Liver (tissue), 9 donors: ENCODE results near the gene HIBADH. TPM values are rescaled to one million over a fixed set of nuclear protein-coding genes. Genes with fewer than 3 reads are reported as not detected.

Source experiments
- DNase-seq: peaks from one replicate; pipeline ENCODE4 v3.0.0-alpha.2; 2017; ENCODE audit warnings: low spot score
- H3K27ac ChIP-seq, 2 donors: one replicate each; pipeline ENCODE4 v1.7.0; 2013; ENCODE audit warnings: inconsistent platforms in 2 of 2, low read length in 2 of 2, control low read depth in 1 of 2, low read depth in 1 of 2, mild to moderate bottlenecking in 1 of 2
- H3K27me3 ChIP-seq, 4 donors: one replicate each; pipeline versions ENCODE4 v1.6.1 to v1.7.0; 2013; ENCODE audit warnings: low read length in 3 of 4, inconsistent platforms in 1 of 4, mild to moderate bottlenecking in 1 of 4, moderate library complexity in 1 of 4; ENCODE audit not compliant: control insufficient read depth in 4 of 4, insufficient read depth in 4 of 4
- H3K36me3 ChIP-seq, 4 donors: one replicate each; pipeline versions ENCODE4 v1.6.1 to v1.7.0; 2013; ENCODE audit warnings: low read length in 3 of 4, mild to moderate bottlenecking in 3 of 4, low read depth in 1 of 4, moderate library complexity in 1 of 4; ENCODE audit not compliant: control insufficient read depth in 4 of 4, insufficient read depth in 3 of 4
- H3K4me1 ChIP-seq, 4 donors: one replicate each; pipeline versions ENCODE4 v1.6.1 to v1.7.0; 2013; ENCODE audit warnings: low read length in 3 of 4, mild to moderate bottlenecking in 3 of 4, moderate library complexity in 1 of 4; ENCODE audit not compliant: control insufficient read depth in 4 of 4, insufficient read depth in 4 of 4
- H3K4me3 ChIP-seq, 3 donors: one replicate each; pipeline versions ENCODE4 v1.6.1 to v1.7.0; 2013; ENCODE audit warnings: low read length in 3 of 3, control low read depth in 1 of 3, low read depth in 1 of 3, mild to moderate bottlenecking in 1 of 3
- H3K9ac ChIP-seq, 2 donors: one replicate each; pipeline ENCODE4 v1.7.0; 2013; ENCODE audit warnings: low read length in 2 of 2, mild to moderate bottlenecking in 2 of 2, moderate library complexity in 2 of 2, control low read depth in 1 of 2, low read depth in 1 of 2
- H3K9me3 ChIP-seq, 4 donors: one replicate each; pipeline versions ENCODE4 v1.6.1 to v1.7.0; 2013; ENCODE audit warnings: low read length in 3 of 4; ENCODE audit not compliant: control insufficient read depth in 4 of 4
- ATF3 ChIP-seq: IDR thresholded peaks from 2 replicates; pipeline ENCODE4 v1.6.1; 2016; ENCODE audit warnings: antibody characterized with exemption
- EGR1 ChIP-seq, 2 donors: IDR thresholded peaks; 2 replicates each; pipeline ENCODE4 v1.6.1; 2016 to 2018; ENCODE audit warnings: antibody characterized with exemption in 2 of 2, low read depth in 2 of 2
- FOXA1 ChIP-seq: IDR thresholded peaks from 2 replicates; pipeline ENCODE4 v1.6.1; 2016; ENCODE audit warnings: antibody characterized with exemption
- FOXA2 ChIP-seq: IDR thresholded peaks from 2 replicates; pipeline ENCODE4 v1.6.1; 2016; ENCODE audit warnings: antibody characterized with exemption
- GABPA ChIP-seq, 2 donors: IDR thresholded peaks in 1 of 2; conservative IDR thresholded peaks in 1 of 2; 2 replicates each; pipeline ENCODE4 v1.6.1; 2016; ENCODE audit warnings: antibody characterized with exemption in 2 of 2, mild to moderate bottlenecking in 1 of 2, moderate library complexity in 1 of 2
- HNF4G ChIP-seq: IDR thresholded peaks from 2 replicates; pipeline ENCODE4 v1.6.1; 2016; ENCODE audit warnings: antibody characterized with exemption
- JUND ChIP-seq, 2 donors: IDR thresholded peaks; 2 replicates each; pipeline ENCODE4 v1.6.1; 2016; ENCODE audit warnings: antibody characterized with exemption in 2 of 2
- MAX ChIP-seq: IDR thresholded peaks from 2 replicates; pipeline ENCODE4 v1.6.1; 2016; ENCODE audit warnings: antibody characterized with exemption
- RAD21 ChIP-seq, 2 donors: IDR thresholded peaks; 2 replicates each; pipeline ENCODE4 v1.6.1; 2016; ENCODE audit warnings: antibody characterized with exemption in 2 of 2, mild to moderate bottlenecking in 2 of 2
- RXRA ChIP-seq, 2 donors: IDR thresholded peaks; 2 replicates each; pipeline ENCODE4 v1.6.1; 2017 to 2018; ENCODE audit warnings: antibody characterized with exemption in 2 of 2, mild to moderate bottlenecking in 1 of 2
- SP1 ChIP-seq: IDR thresholded peaks from 2 replicates; pipeline ENCODE4 v1.6.1; 2018; ENCODE audit warnings: antibody characterized with exemption, mild to moderate bottlenecking
- TAF1 ChIP-seq: conservative IDR thresholded peaks from 2 replicates; pipeline ENCODE4 v1.6.1; 2016; ENCODE audit warnings: antibody characterized with exemption, mild to moderate bottlenecking
- YY1 ChIP-seq: IDR thresholded peaks from 2 replicates; pipeline ENCODE4 v1.6.1; 2016; ENCODE audit warnings: antibody characterized with exemption, mild to moderate bottlenecking
- ZBTB33 ChIP-seq: IDR thresholded peaks from 2 replicates; pipeline ENCODE4 v1.6.1; 2016; ENCODE audit warnings: antibody characterized with exemption
- WGBS: extraction: QIAGEN DNeasy Blood & Tissue Kit; methylation state at CpG from one replicate; pipeline ENCODE4 v1.1.7; 2013; 5-methylcytosine and 5-hydroxymethylcytosine counted together
- polyA plus RNA-seq, 2 donors: library from polyadenylated mRNA; stranded (reverse) in 1 of 2; unstranded in 1 of 2; fragments of 200-250 nt in 1 of 2; fragments of >200 nt in 1 of 2; fragmentation: Nextera tagmentation in 1 of 2; extraction: Ambion mirVana in 1 of 2; gene quantifications; one replicate each; pipeline versions ENCODE4 v1.2.1 to v1.2.3, GENCODE V29; 2013 to 2015
- total RNA-seq, 2 donors: library from RNA; depleted of rRNA; stranded (reverse); fragments of >200 nt; gene quantifications; one replicate each; pipeline ENCODE4 v1.2.3, GENCODE V29; 2014
- TF ChIP-seq, protein P1 (sequence below): fragments of 150-350 bp; IDR thresholded peaks from 2 replicates; pipeline ENCODE4 v1.5.1; 2017; ENCODE audit warnings: improper control_type of control experiment, low read depth, low read length; ENCODE audit not compliant: missing input control
- TF ChIP-seq, protein P2 (sequence below): IDR thresholded peaks from 2 replicates; pipeline ENCODE4 v1.6.1; 2016; ENCODE audit warnings: antibody characterized with exemption, mild to moderate bottlenecking
- donor health status: healthy.
- donor health status: healthy.
- donor health status: healthy.
- donor health status: healthy.
- donor health status: healthy.

HIBADH gene
- total and polyA plus RNA-seq, 4 donors = 27.7 to 78.9 (median 58.2) TPM

DNA sequence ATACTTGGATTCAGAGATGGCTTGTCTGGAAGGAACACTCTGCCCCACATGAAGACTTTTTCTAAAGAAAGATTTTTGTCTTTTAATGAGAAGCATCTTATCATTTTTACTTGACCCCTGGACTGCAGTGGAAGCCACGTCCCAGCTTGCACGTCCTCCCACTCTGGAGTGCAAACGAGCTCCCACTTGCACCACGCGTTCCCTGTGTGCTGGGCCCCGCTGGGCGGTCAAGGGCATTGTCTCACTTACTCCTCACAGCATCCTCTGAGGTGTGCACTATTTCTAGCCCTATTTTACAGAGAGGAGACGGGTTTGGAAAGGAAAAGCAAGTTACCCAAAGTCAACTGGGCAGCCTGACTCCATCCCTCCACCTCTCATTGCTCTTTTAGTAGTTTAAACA is 175.2 kb downstream of the HIBADH start:
- Histone ChIP-seq H3K27ac (no peak overlapping the region), H3K36me3 (no peaks in the 10 kb centered on the region), H3K9me3 (no peaks in the 10 kb centered on the region), H3K27me3 (peaks cover 0 to 3% (median 0%) of the 10 kb centered on the region in 4 donors), H3K4me3 (no peak overlapping the region), H3K4me1 (no peaks in the 10 kb centered on the region), H3K9ac (no peak overlapping the region)
- DNase-seq = no peak
- no peak for TF ChIP-seq GABPA (IDR thresholded peaks at IDR 0.05 in 1 of 2, conservative IDR thresholded peaks at IDR 0.05 in 1 of 2)
- TF ChIP-seq, protein P1, sequence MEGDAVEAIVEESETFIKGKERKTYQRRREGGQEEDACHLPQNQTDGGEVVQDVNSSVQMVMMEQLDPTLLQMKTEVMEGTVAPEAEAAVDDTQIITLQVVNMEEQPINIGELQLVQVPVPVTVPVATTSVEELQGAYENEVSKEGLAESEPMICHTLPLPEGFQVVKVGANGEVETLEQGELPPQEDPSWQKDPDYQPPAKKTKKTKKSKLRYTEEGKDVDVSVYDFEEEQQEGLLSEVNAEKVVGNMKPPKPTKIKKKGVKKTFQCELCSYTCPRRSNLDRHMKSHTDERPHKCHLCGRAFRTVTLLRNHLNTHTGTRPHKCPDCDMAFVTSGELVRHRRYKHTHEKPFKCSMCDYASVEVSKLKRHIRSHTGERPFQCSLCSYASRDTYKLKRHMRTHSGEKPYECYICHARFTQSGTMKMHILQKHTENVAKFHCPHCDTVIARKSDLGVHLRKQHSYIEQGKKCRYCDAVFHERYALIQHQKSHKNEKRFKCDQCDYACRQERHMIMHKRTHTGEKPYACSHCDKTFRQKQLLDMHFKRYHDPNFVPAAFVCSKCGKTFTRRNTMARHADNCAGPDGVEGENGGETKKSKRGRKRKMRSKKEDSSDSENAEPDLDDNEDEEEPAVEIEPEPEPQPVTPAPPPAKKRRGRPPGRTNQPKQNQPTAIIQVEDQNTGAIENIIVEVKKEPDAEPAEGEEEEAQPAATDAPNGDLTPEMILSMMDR = no peak
- no peak for TF ChIP-seq RAD21 (IDR thresholded peaks at IDR 0.05)
- TF ChIP-seq SP1 = no peak
- no peak for TF ChIP-seq RXRA (IDR thresholded peaks at IDR 0.05)
- no peak for TF ChIP-seq HNF4G
- TF ChIP-seq YY1 = no peak
- WGBS = 74% methylated on average over 8 of the region's 8 CpGs

- H3K27me3 ChIP-seq = no peaks in the 10 kb centered on the region
- no peak for TF ChIP-seq RAD21 (IDR thresholded peaks at IDR 0.05)
- TF ChIP-seq FOXA1 = no peak
- TF ChIP-seq ATF3 = no peak
- no peak for TF ChIP-seq GABPA (IDR thresholded peaks at IDR 0.05 in 1 of 2, conservative IDR thresholded peaks at IDR 0.05 in 1 of 2)
- TF ChIP-seq HNF4G = no peak
- no peak for TF ChIP-seq TAF1
- TF ChIP-seq YY1 = no peak
- no peak for TF ChIP-seq FOXA2
- TF ChIP-seq MAX = no peak
- TF ChIP-seq, protein P2, sequence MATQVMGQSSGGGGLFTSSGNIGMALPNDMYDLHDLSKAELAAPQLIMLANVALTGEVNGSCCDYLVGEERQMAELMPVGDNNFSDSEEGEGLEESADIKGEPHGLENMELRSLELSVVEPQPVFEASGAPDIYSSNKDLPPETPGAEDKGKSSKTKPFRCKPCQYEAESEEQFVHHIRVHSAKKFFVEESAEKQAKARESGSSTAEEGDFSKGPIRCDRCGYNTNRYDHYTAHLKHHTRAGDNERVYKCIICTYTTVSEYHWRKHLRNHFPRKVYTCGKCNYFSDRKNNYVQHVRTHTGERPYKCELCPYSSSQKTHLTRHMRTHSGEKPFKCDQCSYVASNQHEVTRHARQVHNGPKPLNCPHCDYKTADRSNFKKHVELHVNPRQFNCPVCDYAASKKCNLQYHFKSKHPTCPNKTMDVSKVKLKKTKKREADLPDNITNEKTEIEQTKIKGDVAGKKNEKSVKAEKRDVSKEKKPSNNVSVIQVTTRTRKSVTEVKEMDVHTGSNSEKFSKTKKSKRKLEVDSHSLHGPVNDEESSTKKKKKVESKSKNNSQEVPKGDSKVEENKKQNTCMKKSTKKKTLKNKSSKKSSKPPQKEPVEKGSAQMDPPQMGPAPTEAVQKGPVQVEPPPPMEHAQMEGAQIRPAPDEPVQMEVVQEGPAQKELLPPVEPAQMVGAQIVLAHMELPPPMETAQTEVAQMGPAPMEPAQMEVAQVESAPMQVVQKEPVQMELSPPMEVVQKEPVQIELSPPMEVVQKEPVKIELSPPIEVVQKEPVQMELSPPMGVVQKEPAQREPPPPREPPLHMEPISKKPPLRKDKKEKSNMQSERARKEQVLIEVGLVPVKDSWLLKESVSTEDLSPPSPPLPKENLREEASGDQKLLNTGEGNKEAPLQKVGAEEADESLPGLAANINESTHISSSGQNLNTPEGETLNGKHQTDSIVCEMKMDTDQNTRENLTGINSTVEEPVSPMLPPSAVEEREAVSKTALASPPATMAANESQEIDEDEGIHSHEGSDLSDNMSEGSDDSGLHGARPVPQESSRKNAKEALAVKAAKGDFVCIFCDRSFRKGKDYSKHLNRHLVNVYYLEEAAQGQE = no peak
- TF ChIP-seq EGR1 (IDR thresholded peaks at IDR 0.05; ENCODE audit: low read depth in 2 of 2) = no peak
- TF ChIP-seq, protein P1 = no peak
- no peak for TF ChIP-seq SP1
- no peak for TF ChIP-seq JUND (IDR thresholded peaks at IDR 0.05)
- no peak for TF ChIP-seq ZBTB33
- WGBS = 92% methylated on average over 2 of the region's 2 CpGs
- no peak overlapping the region for H3K27ac ChIP-seq
- H3K9ac ChIP-seq = no peak overlapping the region
- no peaks in the 10 kb centered on the region for H3K36me3 ChIP-seq
- no peaks in the 10 kb centered on the region for H3K9me3 ChIP-seq
- H3K4me3 ChIP-seq = no peak overlapping the region
- DNase-seq = no peak
- H3K4me1 ChIP-seq = no peaks in the 10 kb centered on the region
Observed at GRCh38 chr7:27484451-27484850, 178.2 kb downstream of the HIBADH start.
